GM19099 (cell line): ENCODE measurements around the gene FBXO11.

Experiments used
- POLR2A ChIP-seq: IDR thresholded peaks from 3 replicates; pipeline ENCODE4 v1.6.1; 2011; ENCODE audit warnings: low read depth; ENCODE audit not compliant: insufficient read length; ENCODE audit errors: extremely low read depth

FBXO11 gene

GRCh38 chr2:47815764-47816163, 90.5 kb downstream of the FBXO11 start:
- TF ChIP-seq POLR2A: no peak

DNA sequence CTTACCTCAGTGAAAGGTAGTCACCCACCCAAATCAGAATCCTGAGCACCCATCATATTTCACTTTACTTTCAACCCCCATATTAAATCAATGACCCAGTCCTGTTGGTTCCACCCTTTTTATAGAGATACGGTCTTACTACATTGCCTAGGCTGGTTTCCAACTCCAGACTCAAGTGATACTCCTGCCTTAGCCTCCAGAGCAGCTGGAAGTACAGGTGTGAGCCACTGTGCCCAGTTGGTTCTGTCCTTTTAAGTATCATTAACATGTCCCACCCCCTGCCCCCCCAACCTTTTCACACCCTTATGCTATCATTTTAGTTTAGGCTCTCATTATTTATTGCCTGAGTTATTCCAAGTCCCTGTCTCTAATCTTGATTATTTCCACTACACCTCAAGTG, 94.6 kb downstream of the FBXO11 start:
- TF ChIP-seq POLR2A: no peak

DNA sequence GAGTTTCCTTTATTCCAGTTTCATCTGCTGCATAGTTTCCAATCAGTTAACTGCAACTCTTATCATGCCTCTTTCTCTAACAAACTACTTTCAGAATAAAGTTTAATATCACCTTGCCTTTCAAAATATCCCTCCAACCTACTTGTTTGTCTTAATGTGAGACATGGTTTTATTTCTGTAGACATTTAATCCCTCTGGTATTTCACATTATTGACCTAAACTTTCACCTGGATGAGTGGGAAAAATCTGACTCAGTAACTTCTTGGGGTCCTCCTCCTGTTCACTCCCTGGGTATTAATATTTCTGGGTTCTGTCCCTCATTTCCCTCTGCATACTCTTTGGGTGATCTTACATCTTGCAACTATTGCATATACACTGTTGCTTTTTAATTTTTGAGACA, 95.4 kb downstream of the FBXO11 start:
- TF ChIP-seq POLR2A: no peak

GRCh38 chr2:47809903-47810302, 96.4 kb downstream of the FBXO11 start:
- no peak for TF ChIP-seq POLR2A

GRCh38 chr2:47808614-47809013, 97.7 kb downstream of the FBXO11 start:
- TF ChIP-seq POLR2A: no peak

DNA sequence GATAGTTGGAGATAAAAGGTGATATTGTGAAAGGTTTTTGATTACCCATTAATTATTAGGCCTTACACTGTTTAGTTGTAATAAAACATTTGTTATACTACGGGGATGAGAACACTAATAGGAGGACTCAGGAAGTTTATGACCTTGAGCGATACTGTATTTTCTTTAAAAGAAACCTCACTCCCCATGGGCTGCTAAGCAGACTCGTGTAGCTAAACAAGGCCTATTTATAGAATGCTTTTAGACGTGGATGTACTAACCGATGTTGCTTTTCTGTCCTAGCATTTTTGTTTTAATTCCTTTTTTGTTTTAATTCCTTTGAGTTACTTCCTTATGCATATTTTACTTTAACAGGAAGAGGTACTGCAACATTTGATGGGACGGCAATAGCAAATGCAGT, 100.4 kb downstream of the FBXO11 start:
- no peak for TF ChIP-seq POLR2A

DNA sequence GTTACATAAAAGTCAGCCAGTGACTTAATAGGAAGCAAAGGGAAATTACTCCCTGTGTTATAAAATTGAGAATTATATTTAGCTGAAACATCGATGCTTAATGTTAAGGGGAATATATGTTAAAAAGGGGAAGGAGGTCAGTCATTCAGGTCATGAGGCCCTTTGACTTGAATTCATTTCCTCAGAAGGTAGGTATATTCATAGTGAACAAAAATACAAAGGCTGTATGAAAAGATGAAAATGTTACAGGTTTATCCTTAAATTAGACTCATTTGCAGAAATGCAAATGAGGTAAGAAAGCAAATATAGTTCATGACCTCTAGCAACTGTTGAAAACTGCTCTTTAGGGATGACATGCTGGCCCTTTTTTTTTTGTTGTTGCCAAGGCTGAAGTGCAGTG, 102.5 kb downstream of the FBXO11 start:
- no peak for TF ChIP-seq POLR2A

- TF ChIP-seq POLR2A: no peak
These were observed 102.9 kb downstream of the FBXO11 start for GRCh38 chr2:47803363-47803762.

DNA sequence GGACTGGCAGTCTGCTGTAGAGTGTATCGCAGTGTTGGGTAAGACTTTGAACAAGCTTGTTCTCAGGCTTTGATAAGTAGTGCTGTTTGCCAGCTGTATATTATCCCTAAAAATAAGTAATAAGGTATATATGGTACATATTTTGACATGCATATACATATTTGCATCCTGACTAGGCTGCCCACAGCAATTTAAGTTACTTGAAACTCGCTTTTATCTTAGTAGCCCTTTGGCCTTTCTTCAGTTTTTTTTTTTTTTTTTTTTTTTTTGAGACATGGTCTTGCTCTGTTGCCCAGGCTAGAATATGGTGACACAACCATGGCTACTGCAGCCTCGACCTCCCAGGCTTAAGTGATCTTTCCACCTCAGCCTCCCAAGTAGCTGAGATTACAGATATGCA, 105.2 kb downstream of the FBXO11 start:
- TF ChIP-seq POLR2A: no peak

DNA sequence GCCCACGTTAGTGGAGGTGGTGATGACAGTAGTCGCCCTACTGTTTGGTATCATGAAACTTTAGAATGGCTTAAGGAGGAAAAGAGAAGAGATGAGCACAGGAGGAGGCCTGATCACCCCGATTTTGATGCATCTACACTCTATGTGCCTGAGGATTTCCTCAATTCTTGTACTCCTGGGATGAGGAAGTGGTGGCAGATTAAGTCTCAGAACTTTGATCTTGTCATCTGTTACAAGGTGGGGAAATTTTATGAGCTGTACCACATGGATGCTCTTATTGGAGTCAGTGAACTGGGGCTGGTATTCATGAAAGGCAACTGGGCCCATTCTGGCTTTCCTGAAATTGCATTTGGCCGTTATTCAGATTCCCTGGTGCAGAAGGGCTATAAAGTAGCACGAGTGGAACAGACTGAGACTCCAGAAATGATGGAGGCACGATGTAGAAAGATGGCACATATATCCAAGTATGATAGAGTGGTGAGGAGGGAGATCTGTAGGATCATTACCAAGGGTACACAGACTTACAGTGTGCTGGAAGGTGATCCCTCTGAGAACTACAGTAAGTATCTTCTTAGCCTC, 107.2 kb downstream of the FBXO11 start:
- TF ChIP-seq POLR2A: no peak

- no peak for TF ChIP-seq POLR2A
These were observed 107.7 kb downstream of the FBXO11 start for GRCh38 chr2:47798631-47799030.

GRCh38 chr2:47796090-47796697, 110.1 kb downstream of the FBXO11 start:
- no peak for TF ChIP-seq POLR2A

DNA sequence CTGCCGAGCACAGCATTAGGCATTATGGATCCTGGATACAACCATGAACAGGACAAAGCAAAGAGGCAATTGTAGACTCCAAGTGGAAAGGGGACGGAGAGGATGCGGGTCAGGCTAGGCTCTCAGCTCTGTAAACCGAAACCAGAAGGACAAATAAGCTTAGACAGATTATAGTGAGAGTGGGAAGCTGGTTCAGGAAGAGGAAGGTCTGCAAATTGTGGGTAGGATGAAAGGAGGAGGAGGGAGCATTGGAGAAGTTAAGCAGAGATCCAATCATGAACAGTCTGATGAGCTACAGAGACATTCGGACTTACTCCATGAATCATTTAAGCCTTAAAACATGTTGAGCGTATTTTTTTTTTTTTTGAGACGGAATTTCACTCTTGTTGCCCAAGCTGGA, 120.3 kb downstream of the FBXO11 start:
- TF ChIP-seq POLR2A: no peak

DNA sequence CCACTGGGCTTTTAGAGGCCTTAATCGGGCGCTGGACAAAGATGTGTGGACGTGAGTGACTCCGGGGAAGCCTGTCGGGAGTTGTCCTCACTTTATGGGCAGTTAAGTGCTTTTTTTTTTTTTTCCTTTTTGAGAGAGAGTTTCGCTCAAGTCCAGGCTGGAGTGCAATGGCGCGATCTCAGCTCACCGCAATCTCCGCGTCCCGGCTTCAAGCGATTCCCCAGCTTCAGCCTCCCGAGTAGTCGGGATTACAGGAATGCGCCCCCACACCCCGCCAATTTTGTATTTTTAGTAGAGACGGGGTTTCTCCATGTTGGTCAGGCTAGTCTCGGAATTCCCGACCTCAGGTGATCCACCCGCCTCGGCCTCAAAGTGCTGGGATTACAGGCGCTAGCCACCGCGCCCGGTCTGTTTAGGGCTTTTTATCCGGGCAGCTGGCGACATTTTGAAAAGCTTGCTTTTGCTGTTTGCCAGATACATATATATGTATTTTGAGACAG, 121.9 kb downstream of the FBXO11 start:
- no peak for TF ChIP-seq POLR2A

GRCh38 chr2:47783486-47784351, 122.6 kb downstream of the FBXO11 start:
- no peak for TF ChIP-seq POLR2A
